Small intestine (tissue), 7 donors: ENCODE results near the gene CGB5. TPM values are rescaled to one million over a fixed set of nuclear protein-coding genes. Genes with fewer than 3 reads are reported as not detected.
A peak's percentile ranks its signal among the peaks of the same experiment; 100 is the strongest.
"Not testable (repeated sequence)": the region's sequence is repeated elsewhere in the genome, so short reads cannot be mapped to it uniquely, and the experiment has no call there.

ENCODE experiments used
- DNase-seq, 2 donors: peaks; one replicate each; pipeline versions ENCODE4 v3.0.0 to v3.0.0-alpha.2; 2013
- FAIRE-seq: peaks from 2 replicates; lab custom pipeline; 2012; peaks lifted over from hg19 to GRCh38; lab: Jason Lieb, UNC
- H3K27ac ChIP-seq, 3 donors: one replicate each; pipeline ENCODE4 v1.5.1; 2013; ENCODE audit warnings: low read length in 2 of 3, mild to moderate bottlenecking in 2 of 3, control low read depth in 1 of 3, inconsistent platforms in 1 of 3, low read depth in 1 of 3, moderate library complexity in 1 of 3
- H3K27me3 ChIP-seq, 3 donors: one replicate each; pipeline ENCODE4 v1.6.1; 2013; ENCODE audit warnings: low read length in 3 of 3, inconsistent platforms in 1 of 3; ENCODE audit not compliant: control insufficient read depth in 3 of 3, insufficient read depth in 3 of 3
- H3K36me3 ChIP-seq, 3 donors: one replicate each; pipeline ENCODE4 v1.6.1; 2013; ENCODE audit warnings: low read length in 3 of 3, inconsistent platforms in 1 of 3, low read depth in 1 of 3, mild to moderate bottlenecking in 1 of 3, moderate library complexity in 1 of 3; ENCODE audit not compliant: control insufficient read depth in 3 of 3, insufficient read depth in 2 of 3
- H3K4me1 ChIP-seq, 3 donors: one replicate each; pipeline ENCODE4 v1.6.1; 2013; ENCODE audit warnings: low read length in 2 of 3, inconsistent platforms in 1 of 3, low read depth in 1 of 3, mild to moderate bottlenecking in 1 of 3, moderate library complexity in 1 of 3; ENCODE audit not compliant: control insufficient read depth in 3 of 3, insufficient read depth in 2 of 3
- H3K4me3 ChIP-seq, 3 donors: one replicate each; pipeline ENCODE4 v1.5.1; 2013; ENCODE audit warnings: low read length in 3 of 3, control low read depth in 1 of 3, inconsistent platforms in 1 of 3, low read depth in 1 of 3, mild to moderate bottlenecking in 1 of 3, moderate library complexity in 1 of 3
- H3K9me3 ChIP-seq, 2 donors: one replicate each; pipeline ENCODE4 v1.6.1; 2013; ENCODE audit warnings: low read depth in 1 of 2, low read length in 1 of 2; ENCODE audit not compliant: control insufficient read depth in 2 of 2, insufficient read depth in 1 of 2
- WGBS, 3 donors: extraction: QIAGEN DNeasy Blood & Tissue Kit; methylation state at CpG; one replicate each; pipeline ENCODE4 v1.1.7; 2013; 5-methylcytosine and 5-hydroxymethylcytosine counted together
- polyA plus RNA-seq, 4 donors: library from polyadenylated mRNA; stranded (reverse) in 3 of 4; unstranded in 1 of 4; fragments of 200-250 nt in 3 of 4; fragments of 120-200 nt in 1 of 4; gene quantifications; one replicate each; pipeline versions ENCODE4 v1.2.1 to v1.2.3, GENCODE V29; 2013
- donor health status: healthy with polysubstance abuse.
- donor health status: control.
- donor health status: control.
- donor health status: Bipolar disorder and iron deficiency.
- donor health status: healthy.

CGB5 gene
- polyA plus RNA-seq, 4 donors, result 0.09 TPM; not detected in 3

- FAIRE-seq (no peak), DNase-seq (no peak)
- 36 to 47% (median 37%) methylated on average over 10 to 13 of the region's 13 CpGs for WGBS, 3 donors
- Histone ChIP-seq H3K4me1 (no peaks in the 10 kb centered on the region), H3K4me3 (no peak overlapping the region), H3K27me3 (peaks cover 0 to 82% (median 20%) of the 10 kb centered on the region in 3 donors), H3K9me3 (peaks cover 0 to 7% of the 10 kb centered on the region in 2 donors), H3K36me3 (no peaks in the 10 kb centered on the region), H3K27ac (no peak overlapping the region)
These were observed 22.4 kb downstream of the CGB5 start for GRCh38 chr19:49065905-49066512.

- no peaks in the 10 kb centered on the region for H3K36me3 ChIP-seq
- H3K4me1 ChIP-seq, result no peaks in the 10 kb centered on the region
- DNase-seq (no peak), FAIRE-seq (no peak)
- H3K27me3 ChIP-seq, result peaks cover 3 to 77% (median 28%) of the 10 kb centered on the region in 3 donors
- 59 to 62% (median 60%) methylated on average over 3 of the region's 3 CpGs for WGBS, 3 donors
- no peak overlapping the region for H3K27ac ChIP-seq
- H3K4me3 ChIP-seq, result no peak overlapping the region
- peaks cover 0 to 7% of the 10 kb centered on the region in 2 donors for H3K9me3 ChIP-seq
These were observed 23.9 kb downstream of the CGB5 start for GRCh38 chr19:49067554-49067953.

- no peak overlapping the region for H3K27ac ChIP-seq
- H3K4me3 ChIP-seq, result no peak overlapping the region
- no peak for FAIRE-seq
- peaks cover 3 to 80% (median 35%) of the 10 kb centered on the region in 3 donors for H3K27me3 ChIP-seq
- H3K4me1 ChIP-seq, result no peaks in the 10 kb centered on the region
- no peak for DNase-seq
- WGBS, 3 donors, result 90 to 97% (median 90%) methylated on average over 9 of the region's 9 CpGs
- H3K9me3 ChIP-seq, result peaks cover 0 to 7% of the 10 kb centered on the region in 2 donors
- no peaks in the 10 kb centered on the region for H3K36me3 ChIP-seq
These were observed 25.4 kb downstream of the CGB5 start for GRCh38 chr19:49069026-49069425.

- Histone ChIP-seq H3K27me3 (peaks cover 3 to 71% (median 34%) of the 10 kb centered on the region in 3 donors), H3K4me3 (no peak overlapping the region), H3K4me1 (no peaks in the 10 kb centered on the region), H3K36me3 (no peaks in the 10 kb centered on the region), H3K27ac (no peak overlapping the region), H3K9me3 (peaks cover 0 to 7% of the 10 kb centered on the region in 2 donors)
- 95 to 97% (median 95%) methylated on average over 21 of the region's 21 CpGs for WGBS, 3 donors
- DNase-seq, result no peak
- FAIRE-seq, result no peak
These were observed 26.8 kb downstream of the CGB5 start for GRCh38 chr19:49070416-49070815.

GRCh38 chr19:49071860-49072547 is 28.4 kb downstream of the CGB5 start:
- peak overlapping the region in 1 of 3 donors; percentile 20 for H3K4me3 ChIP-seq
- FAIRE-seq, result no peak

GRCh38 chr19:49073514-49074378 is 30.1 kb downstream of the CGB5 start:
- FAIRE-seq (no peak), DNase-seq (no peak)
- Histone ChIP-seq H3K4me3 (no peak overlapping the region), H3K36me3 (no peaks in the 10 kb centered on the region), H3K9me3 (peaks cover 0 to 7% of the 10 kb centered on the region in 2 donors), H3K27ac (no peak overlapping the region), H3K27me3 (peaks cover 3 to 48% (median 22%) of the 10 kb centered on the region in 3 donors), H3K4me1 (no peaks in the 10 kb centered on the region)
- WGBS, 3 donors, result 49 to 66% (median 53%) methylated on average over 23 of the region's 23 CpGs

More at GRCh38 chr19:49071860-49072547, 28.4 kb downstream of the CGB5 start:
- DNase-seq, result peak in 1 of 2 donors; percentile 26
- WGBS, 3 donors, result 7 to 18% (median 8%) methylated on average over 62 to 93 of the region's 93 CpGs
- Histone ChIP-seq H3K36me3 (no peaks in the 10 kb centered on the region), H3K9me3 (peaks cover 0 to 7% of the 10 kb centered on the region in 2 donors), H3K4me1 (no peaks in the 10 kb centered on the region), H3K27ac (no peak overlapping the region), H3K27me3 (peaks cover 3 to 55% (median 24%) of the 10 kb centered on the region in 3 donors)

GRCh38 chr19:49074869-49075268 is 31.2 kb downstream of the CGB5 start:
- H3K9me3 ChIP-seq, H3K27ac ChIP-seq, FAIRE-seq, H3K36me3 ChIP-seq, H3K4me1 ChIP-seq, H3K4me3 ChIP-seq: not testable (repeated sequence)
- WGBS, 3 donors, result 8 to 23% (median 14%) methylated on average over 6 to 8 of the region's 9 CpGs
- DNase-seq, result peak; percentile 54 to 77
- H3K27me3 ChIP-seq, result peaks cover 3 to 37% (median 19%) of the 10 kb centered on the region in 3 donors

GRCh38 chr19:49080392-49080791 is 36.7 kb downstream of the CGB5 start:
- Histone ChIP-seq H3K9me3 (no peaks in the 10 kb centered on the region), H3K27ac (no peak overlapping the region), H3K36me3 (no peaks in the 10 kb centered on the region), H3K4me1 (no peaks in the 10 kb centered on the region), H3K4me3 (no peak overlapping the region), H3K27me3 (peaks cover 0 to 5% (median 0%) of the 10 kb centered on the region in 3 donors)
- 78 to 92% (median 88%) methylated on average over 4 of the region's 4 CpGs for WGBS, 3 donors
- DNase-seq, result no peak
- FAIRE-seq, result no peak
